ENCODE measurements around the gene ERBB4.

ERBB4 gene

DNA sequence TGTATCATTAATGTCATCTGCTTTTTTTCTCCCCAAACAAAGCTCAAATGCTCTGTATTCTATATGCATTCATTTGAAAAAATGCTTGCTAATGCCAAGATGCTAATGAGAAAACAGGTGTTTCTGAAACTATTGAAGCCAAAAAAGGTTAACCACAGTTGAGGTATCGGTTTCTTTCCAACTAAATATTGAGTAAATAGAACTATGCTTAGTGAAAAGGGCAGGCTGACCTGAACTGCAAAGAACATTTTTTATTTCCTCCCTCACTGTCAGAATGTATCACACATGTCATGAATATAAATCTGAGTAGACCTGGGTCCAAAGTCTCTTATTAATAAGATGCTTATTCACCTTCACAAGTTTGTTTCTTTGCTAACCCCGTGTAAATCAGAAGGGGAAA lies 1115.6 kb downstream of the ERBB4 start:
- no peak overlapping the region for H3K27ac ChIP-seq
- TF ChIP-seq, protein P1, sequence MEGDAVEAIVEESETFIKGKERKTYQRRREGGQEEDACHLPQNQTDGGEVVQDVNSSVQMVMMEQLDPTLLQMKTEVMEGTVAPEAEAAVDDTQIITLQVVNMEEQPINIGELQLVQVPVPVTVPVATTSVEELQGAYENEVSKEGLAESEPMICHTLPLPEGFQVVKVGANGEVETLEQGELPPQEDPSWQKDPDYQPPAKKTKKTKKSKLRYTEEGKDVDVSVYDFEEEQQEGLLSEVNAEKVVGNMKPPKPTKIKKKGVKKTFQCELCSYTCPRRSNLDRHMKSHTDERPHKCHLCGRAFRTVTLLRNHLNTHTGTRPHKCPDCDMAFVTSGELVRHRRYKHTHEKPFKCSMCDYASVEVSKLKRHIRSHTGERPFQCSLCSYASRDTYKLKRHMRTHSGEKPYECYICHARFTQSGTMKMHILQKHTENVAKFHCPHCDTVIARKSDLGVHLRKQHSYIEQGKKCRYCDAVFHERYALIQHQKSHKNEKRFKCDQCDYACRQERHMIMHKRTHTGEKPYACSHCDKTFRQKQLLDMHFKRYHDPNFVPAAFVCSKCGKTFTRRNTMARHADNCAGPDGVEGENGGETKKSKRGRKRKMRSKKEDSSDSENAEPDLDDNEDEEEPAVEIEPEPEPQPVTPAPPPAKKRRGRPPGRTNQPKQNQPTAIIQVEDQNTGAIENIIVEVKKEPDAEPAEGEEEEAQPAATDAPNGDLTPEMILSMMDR (conservative IDR thresholded peaks at IDR 0.05) = no peak

DNA sequence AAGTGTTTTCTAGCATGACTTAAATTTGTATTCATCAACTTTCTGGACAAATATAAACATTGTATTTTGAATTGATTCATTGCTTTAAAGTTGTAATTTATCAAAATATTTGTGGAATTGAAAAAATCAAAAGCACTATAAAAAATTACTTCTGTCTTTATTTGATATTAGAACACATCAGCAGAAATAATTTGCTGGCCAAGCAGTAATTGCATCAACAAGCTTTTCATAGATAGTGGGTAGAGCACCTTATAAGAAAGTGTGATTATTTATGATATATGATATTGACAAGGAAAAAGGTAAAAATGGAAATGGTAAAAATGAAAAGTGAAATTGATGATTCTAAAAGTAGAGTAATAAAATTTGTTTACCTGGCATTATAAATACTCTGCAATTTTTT lies 1121.1 kb downstream of the ERBB4 start:
- TF ChIP-seq, protein P1 (conservative IDR thresholded peaks at IDR 0.05) = no peak
- H3K27ac ChIP-seq = no peak overlapping the region

DNA sequence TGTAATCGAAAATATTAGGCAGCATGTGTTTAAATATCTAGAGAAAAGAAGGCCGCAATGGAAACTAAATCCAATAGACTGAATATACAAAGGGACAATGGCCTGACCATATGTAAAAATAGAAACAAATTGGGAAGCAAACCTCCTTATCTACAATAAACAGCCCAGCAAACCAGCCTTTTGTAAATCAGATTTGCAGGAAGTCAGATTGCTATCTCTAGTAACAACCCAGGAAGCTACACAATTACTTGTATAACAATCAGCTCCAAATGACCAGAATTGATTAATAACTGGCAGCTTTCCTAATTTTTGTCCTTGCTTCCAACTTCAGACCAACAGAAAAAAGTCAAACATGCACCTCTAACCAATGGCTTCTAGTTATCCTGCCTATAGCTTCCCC lies 1122.2 kb downstream of the ERBB4 start:
- TF ChIP-seq, protein P1 (conservative IDR thresholded peaks at IDR 0.05) = no peak
- no peak overlapping the region for H3K27ac ChIP-seq

DNA sequence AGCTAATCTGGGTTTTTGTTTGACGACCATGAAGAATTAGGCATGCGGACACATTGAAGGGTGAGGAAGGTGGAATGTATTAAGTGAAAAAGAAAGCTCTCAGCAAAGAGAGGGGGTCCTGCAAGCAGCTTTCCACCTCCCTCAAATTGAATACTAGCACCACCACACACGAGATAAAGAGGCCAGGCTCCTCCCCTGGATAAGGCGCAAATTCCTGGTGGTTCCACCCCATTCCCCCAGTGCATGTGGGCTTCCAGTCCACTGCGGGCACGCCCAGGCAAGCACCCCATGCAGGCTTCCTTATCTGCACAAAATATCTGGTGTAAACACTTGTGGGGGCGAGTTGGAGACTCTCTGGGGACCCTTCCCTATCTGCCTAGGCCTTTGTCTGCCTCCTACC lies 1124.9 kb downstream of the ERBB4 start:
- TF ChIP-seq, protein P1 (conservative IDR thresholded peaks at IDR 0.05) = no peak

DNA sequence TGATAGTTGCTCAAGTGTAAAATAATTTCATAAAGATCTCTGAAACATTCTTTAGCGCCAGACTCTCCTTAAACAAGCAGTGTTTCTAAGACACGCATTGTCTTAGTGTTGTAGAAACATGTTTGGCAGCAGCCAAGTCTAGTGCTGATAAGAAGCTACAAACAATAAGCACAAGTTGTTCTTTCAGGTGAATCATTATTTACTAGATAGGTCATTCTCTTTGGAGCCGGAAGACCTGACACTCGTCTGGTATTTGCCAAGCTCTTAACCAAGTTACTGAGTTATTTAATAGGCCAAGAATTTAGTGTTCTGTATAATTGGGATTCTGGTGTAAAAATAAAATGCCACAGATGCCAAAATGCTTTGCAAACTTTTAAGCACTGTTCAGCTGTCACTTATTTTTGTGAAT lies 1130.1 kb downstream of the ERBB4 start:
- no peak overlapping the region for H3K27ac ChIP-seq
- TF ChIP-seq, protein P1 (conservative IDR thresholded peaks at IDR 0.05) = no peak

More for the DNA sequence above, 1124.9 kb downstream of the ERBB4 start:
- H3K27ac ChIP-seq = no peak overlapping the region

DNA sequence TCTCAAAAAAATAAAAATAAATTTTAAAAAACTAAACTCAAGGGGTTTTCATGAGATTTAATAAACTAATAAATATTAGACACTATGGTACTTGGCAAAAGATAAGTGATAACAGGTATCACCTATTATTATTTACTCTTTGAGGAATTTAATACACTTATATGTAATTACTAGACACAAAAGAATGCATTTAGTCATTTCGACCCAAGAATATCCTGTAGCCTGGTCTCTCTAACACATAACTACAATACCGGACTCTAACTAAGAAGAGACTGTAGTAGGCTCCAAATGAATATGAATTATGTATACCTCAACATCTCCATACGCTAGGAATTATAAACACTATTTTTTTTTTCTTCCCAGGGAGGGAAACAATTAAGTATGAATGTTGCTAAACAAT lies 1131.5 kb downstream of the ERBB4 start:
- no peak overlapping the region for H3K27ac ChIP-seq
- TF ChIP-seq, protein P1 (conservative IDR thresholded peaks at IDR 0.05) = no peak

DNA sequence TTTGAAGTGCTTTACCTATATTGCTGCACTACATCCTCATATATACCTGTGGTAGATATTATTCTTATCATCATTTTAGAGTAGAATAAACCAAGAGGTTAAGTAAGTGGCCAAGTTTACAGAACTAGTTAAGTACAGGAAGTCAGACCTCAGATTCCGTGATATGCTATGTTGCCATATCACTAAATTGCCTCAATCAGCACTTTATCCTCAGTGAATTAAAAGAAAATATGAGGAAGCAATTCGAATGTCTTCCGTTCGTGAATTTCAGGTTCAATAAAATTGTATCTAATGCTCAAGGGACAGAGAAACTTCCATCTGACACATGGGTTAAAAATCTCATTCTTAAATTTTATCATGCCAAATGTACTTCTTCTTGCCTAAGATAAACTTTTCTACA lies 1133.6 kb downstream of the ERBB4 start:
- no peak overlapping the region for H3K27ac ChIP-seq
- TF ChIP-seq, protein P1 (conservative IDR thresholded peaks at IDR 0.05) = no peak

DNA sequence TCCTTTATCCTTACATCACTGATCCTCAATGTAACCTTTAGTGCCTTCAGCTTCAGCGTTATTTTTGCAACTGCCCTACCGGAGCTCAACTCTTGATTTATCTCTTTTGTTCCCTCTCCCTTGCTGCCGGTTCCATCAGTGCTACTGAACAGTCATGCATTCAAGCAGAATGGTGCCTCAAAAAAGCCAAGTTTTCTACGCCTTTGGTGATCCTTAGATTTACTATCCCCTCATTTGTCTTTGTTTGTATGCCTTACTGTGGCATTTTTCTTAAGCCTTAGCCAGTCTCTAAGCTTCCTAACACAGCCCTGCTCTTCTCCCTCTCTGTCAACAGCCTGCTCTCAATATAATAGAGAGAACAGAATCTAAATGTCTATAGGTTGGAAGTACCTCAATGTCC lies 1134.5 kb downstream of the ERBB4 start:
- no peak overlapping the region for H3K27ac ChIP-seq
- TF ChIP-seq, protein P1 (conservative IDR thresholded peaks at IDR 0.05) = no peak

Measured in VCaP (cell line).